ENCODE results near the gene ABCC4. TPM values are rescaled to one million over a fixed set of nuclear protein-coding genes. Genes with fewer than 3 reads are reported as not detected.

ABCC4 gene
- polyA plus RNA-seq, 6 donors from 2014 or later: 0.27 to 2.3 (median 1.5) TPM; not detected in 1

- Mint-ChIP-seq H3K27me3 (no peaks in the 10 kb centered on the region), H3K4me1 (no peaks in the 10 kb centered on the region), H3K36me3 (no peaks in the 10 kb centered on the region), H3K4me3 (no peak overlapping the region), H3K27ac (no peak overlapping the region), H3K9me3 (no peaks in the 10 kb centered on the region)
- ATAC-seq (ENCODE audit: low read depth in 2 of 2): no peak
- DNase-seq: no peak
Measured at GRCh38 chr13:95060014-95060519, 241.2 kb downstream of the ABCC4 start.

GRCh38 chr13:95059306-95059705 lies 241.9 kb downstream of the ABCC4 start:
- Mint-ChIP-seq H3K4me3 (no peak overlapping the region), H3K27me3 (no peaks in the 10 kb centered on the region), H3K36me3 (no peaks in the 10 kb centered on the region), H3K4me1 (no peaks in the 10 kb centered on the region), H3K9me3 (no peaks in the 10 kb centered on the region), H3K27ac (no peak overlapping the region)
- DNase-seq (no peak), ATAC-seq (ENCODE audit: low read depth in 2 of 2) (no peak)

- H3K4me1 Mint-ChIP-seq: no peaks in the 10 kb centered on the region
- no peaks in the 10 kb centered on the region for H3K27me3 Mint-ChIP-seq
- H3K27ac Mint-ChIP-seq: peak overlapping the region in 1 of 6 donors; percentile 32
- no peaks in the 10 kb centered on the region for H3K36me3 Mint-ChIP-seq
- H3K4me3 Mint-ChIP-seq: no peak overlapping the region
- no peaks in the 10 kb centered on the region for H3K9me3 Mint-ChIP-seq
- no peak for ATAC-seq (ENCODE audit: low read depth in 2 of 2)
- DNase-seq: no peak
Measured at GRCh38 chr13:95058680-95059079, 242.6 kb downstream of the ABCC4 start.

- no peak for ATAC-seq (ENCODE audit: low read depth in 2 of 2)
- Mint-ChIP-seq H3K27ac (no peak overlapping the region), H3K4me1 (no peaks in the 10 kb centered on the region), H3K36me3 (no peaks in the 10 kb centered on the region), H3K4me3 (no peak overlapping the region), H3K9me3 (no peaks in the 10 kb centered on the region), H3K27me3 (no peaks in the 10 kb centered on the region)
- DNase-seq: no peak
Measured at GRCh38 chr13:95056266-95056665, 245.0 kb downstream of the ABCC4 start.

GRCh38 chr13:95050800-95051615 lies 250.2 kb downstream of the ABCC4 start:
- H3K27ac Mint-ChIP-seq: no peak overlapping the region

GRCh38 chr13:95049772-95050171 lies 251.5 kb downstream of the ABCC4 start:
- no peak for DNase-seq
- H3K4me1 Mint-ChIP-seq: no peaks in the 10 kb centered on the region
- H3K27ac Mint-ChIP-seq: no peak overlapping the region
- no peak for ATAC-seq (ENCODE audit: low read depth in 2 of 2)
- H3K9me3 Mint-ChIP-seq: no peaks in the 10 kb centered on the region
- H3K27me3 Mint-ChIP-seq: no peaks in the 10 kb centered on the region
- H3K36me3 Mint-ChIP-seq: no peaks in the 10 kb centered on the region
- H3K4me3 Mint-ChIP-seq: no peak overlapping the region

More at GRCh38 chr13:95050800-95051615, 250.2 kb downstream of the ABCC4 start:
- DNase-seq (no peak), ATAC-seq (ENCODE audit: low read depth in 2 of 2) (no peak)
- Mint-ChIP-seq H3K9me3 (no peaks in the 10 kb centered on the region), H3K4me3 (no peak overlapping the region), H3K36me3 (no peaks in the 10 kb centered on the region), H3K27me3 (no peaks in the 10 kb centered on the region), H3K4me1 (no peaks in the 10 kb centered on the region)

GRCh38 chr13:95044452-95045205 lies 256.6 kb downstream of the ABCC4 start:
- Mint-ChIP-seq H3K36me3 (peaks cover 0 to 7% of the 10 kb centered on the region in 2 donors), H3K4me3 (no peak overlapping the region), H3K27ac (no peak overlapping the region), H3K4me1 (no peaks in the 10 kb centered on the region), H3K9me3 (no peaks in the 10 kb centered on the region), H3K27me3 (no peaks in the 10 kb centered on the region)
- ATAC-seq (ENCODE audit: low read depth in 2 of 2) (no peak), DNase-seq (no peak)

- no peak for ATAC-seq (ENCODE audit: low read depth in 2 of 2)
- no peak for DNase-seq
- no peak overlapping the region for H3K4me3 Mint-ChIP-seq
- H3K9me3 Mint-ChIP-seq: no peaks in the 10 kb centered on the region
- H3K36me3 Mint-ChIP-seq: peaks cover 0 to 7% of the 10 kb centered on the region in 2 donors
- H3K27ac Mint-ChIP-seq: no peak overlapping the region
- no peaks in the 10 kb centered on the region for H3K4me1 Mint-ChIP-seq
- H3K27me3 Mint-ChIP-seq: no peaks in the 10 kb centered on the region
Measured at GRCh38 chr13:95039415-95039814, 261.8 kb downstream of the ABCC4 start.

GRCh38 chr13:95038949-95039348 lies 262.3 kb downstream of the ABCC4 start:
- Mint-ChIP-seq H3K4me3 (no peak overlapping the region), H3K27ac (no peak overlapping the region), H3K9me3 (no peaks in the 10 kb centered on the region), H3K4me1 (no peaks in the 10 kb centered on the region), H3K36me3 (peaks cover 0 to 7% of the 10 kb centered on the region in 2 donors), H3K27me3 (no peaks in the 10 kb centered on the region)
- DNase-seq (no peak), ATAC-seq (ENCODE audit: low read depth in 2 of 2) (no peak)

- Mint-ChIP-seq H3K4me1 (no peaks in the 10 kb centered on the region), H3K27ac (no peak overlapping the region), H3K36me3 (peaks cover 0 to 2% of the 10 kb centered on the region in 2 donors)
Measured at GRCh38 chr13:95035311-95036109, 265.7 kb downstream of the ABCC4 start.

GRCh38 chr13:95033890-95034289 lies 267.4 kb downstream of the ABCC4 start:
- Mint-ChIP-seq H3K9me3 (no peaks in the 10 kb centered on the region), H3K4me1 (no peaks in the 10 kb centered on the region), H3K36me3 (no peaks in the 10 kb centered on the region), H3K4me3 (no peak overlapping the region), H3K27ac (no peak overlapping the region), H3K27me3 (no peaks in the 10 kb centered on the region)
- DNase-seq (no peak), ATAC-seq (ENCODE audit: low read depth in 2 of 2) (no peak)

More at GRCh38 chr13:95035311-95036109, 265.7 kb downstream of the ABCC4 start:
- ATAC-seq (ENCODE audit: low read depth in 2 of 2): no peak
- no peaks in the 10 kb centered on the region for H3K27me3 Mint-ChIP-seq
- H3K4me3 Mint-ChIP-seq: no peak overlapping the region
- no peak for DNase-seq
- no peaks in the 10 kb centered on the region for H3K9me3 Mint-ChIP-seq

- ATAC-seq (ENCODE audit: low read depth in 2 of 2) (no peak), DNase-seq (no peak)
- Mint-ChIP-seq H3K9me3 (peaks cover 0 to 6% (median 0%) of the 10 kb centered on the region in 7 donors), H3K4me3 (no peak overlapping the region), H3K27me3 (no peaks in the 10 kb centered on the region), H3K4me1 (no peaks in the 10 kb centered on the region), H3K27ac (no peak overlapping the region), H3K36me3 (no peaks in the 10 kb centered on the region)
Measured at GRCh38 chr13:95032121-95032520, 269.1 kb downstream of the ABCC4 start.

- DNase-seq: no peak
- ATAC-seq (ENCODE audit: low read depth in 2 of 2): no peak
- H3K4me3 Mint-ChIP-seq: no peak overlapping the region
- no peaks in the 10 kb centered on the region for H3K4me1 Mint-ChIP-seq
- H3K9me3 Mint-ChIP-seq: peaks cover 0 to 6% (median 0%) of the 10 kb centered on the region in 7 donors
- no peak overlapping the region for H3K27ac Mint-ChIP-seq
- H3K36me3 Mint-ChIP-seq: no peaks in the 10 kb centered on the region
- H3K27me3 Mint-ChIP-seq: no peaks in the 10 kb centered on the region
Measured at GRCh38 chr13:95030821-95031343, 270.4 kb downstream of the ABCC4 start.

Measured in naive B cell (primary cell).